HEK293 (cell line): Measurements from ENCODE around the gene FEZF1.
A peak's percentile ranks its signal among the peaks of the same experiment; 100 is the strongest.

Source experiments
- GLI4 ChIP-seq: fragments of 450-650 bp; formaldehyde crosslinking; IDR thresholded peaks from 2 replicates; pipeline ENCODE4 v1.5.1; 2016; ENCODE audit warnings: missing biosample characterization, missing genetic modification characterization
- KLF16 ChIP-seq: fragments of 450-650 bp; formaldehyde crosslinking; IDR thresholded peaks from 2 replicates; pipeline ENCODE4 v1.5.1; 2017; ENCODE audit warnings: missing biosample characterization, missing genetic modification characterization
- MEIS1 ChIP-seq: sonication (generic); formaldehyde crosslinking; IDR thresholded peaks from 2 replicates; pipeline ENCODE4 v1.8.1; 2022; ENCODE audit warnings: missing genetic modification reagents, mild to moderate bottlenecking, borderline replicate concordance
- MZF1 ChIP-seq: fragments of 450-650 bp; formaldehyde crosslinking; IDR thresholded peaks from 2 replicates; pipeline ENCODE4 v1.5.1; 2017; ENCODE audit warnings: missing biosample characterization, missing genetic modification characterization, borderline replicate concordance
- REST ChIP-seq: fragments of 450-650 bp; formaldehyde crosslinking; IDR thresholded peaks from 2 replicates; pipeline ENCODE4 v1.5.1; 2016; ENCODE audit warnings: missing biosample characterization, missing genetic modification characterization
- YY1 ChIP-seq: fragments of 450-650 bp; formaldehyde crosslinking; IDR thresholded peaks from 2 replicates; pipeline ENCODE4 v1.5.1; 2018; ENCODE audit warnings: missing biosample characterization, missing genetic modification characterization
- ZBTB10 ChIP-seq: fragments of 450-650 bp; formaldehyde crosslinking; IDR thresholded peaks from 2 replicates; pipeline ENCODE4 v1.5.1; 2016; ENCODE audit warnings: missing biosample characterization, missing genetic modification characterization
- ZBTB44 ChIP-seq: fragments of 450-650 bp; IDR thresholded peaks from 2 replicates; pipeline ENCODE4 v1.5.1; 2018; ENCODE audit warnings: missing biosample characterization, mild to moderate bottlenecking, missing genetic modification characterization
- ZBTB8A ChIP-seq: fragments of 450-650 bp; formaldehyde crosslinking; IDR thresholded peaks from 2 replicates; pipeline ENCODE4 v1.5.1; 2016; ENCODE audit warnings: missing biosample characterization, missing genetic modification characterization
- ZFP69B ChIP-seq: fragments of 450-650 bp; formaldehyde crosslinking; IDR thresholded peaks from 2 replicates; pipeline ENCODE4 v1.5.1; 2016; ENCODE audit warnings: missing biosample characterization, missing genetic modification characterization
- ZNF155 ChIP-seq: fragments of 450-650 bp; formaldehyde crosslinking; IDR thresholded peaks from 2 replicates; pipeline ENCODE4 v1.5.1; 2016; ENCODE audit warnings: missing biosample characterization, missing genetic modification characterization
- ZNF157 ChIP-seq: fragments of 450-650 bp; formaldehyde crosslinking; IDR thresholded peaks from 2 replicates; pipeline ENCODE4 v1.5.1; 2016; ENCODE audit warnings: missing biosample characterization, missing genetic modification characterization
- ZNF174 ChIP-seq: fragments of 450-650 bp; formaldehyde crosslinking; IDR thresholded peaks from 2 replicates; pipeline ENCODE4 v1.5.0; 2017; ENCODE audit warnings: missing biosample characterization, mild to moderate bottlenecking, missing genetic modification characterization
- ZNF202 ChIP-seq: fragments of 450-650 bp; formaldehyde crosslinking; IDR thresholded peaks from 2 replicates; pipeline ENCODE4 v1.5.1; 2016; ENCODE audit warnings: missing biosample characterization, missing genetic modification characterization, borderline replicate concordance
- ZNF23 ChIP-seq: fragments of 450-650 bp; formaldehyde crosslinking; IDR thresholded peaks from 2 replicates; pipeline ENCODE4 v1.5.1; 2016; ENCODE audit warnings: missing biosample characterization, missing genetic modification characterization, borderline replicate concordance
- ZNF350 ChIP-seq: fragments of 450-650 bp; formaldehyde crosslinking; IDR thresholded peaks from 2 replicates; pipeline ENCODE4 v1.5.0; 2017; ENCODE audit warnings: missing biosample characterization, mild to moderate bottlenecking, missing genetic modification characterization
- ZNF394 ChIP-seq: fragments of 450-650 bp; formaldehyde crosslinking; IDR thresholded peaks from 2 replicates; pipeline ENCODE4 v1.5.1; 2016; ENCODE audit warnings: missing biosample characterization, missing genetic modification characterization, mild to moderate bottlenecking, moderate library complexity, borderline replicate concordance
- ZNF433 ChIP-seq: fragments of 450-650 bp; formaldehyde crosslinking; IDR thresholded peaks from 2 replicates; pipeline ENCODE4 v1.5.1; 2016; ENCODE audit warnings: missing biosample characterization, missing genetic modification characterization, low read depth
- ZNF521 ChIP-seq: fragments of 450-650 bp; formaldehyde crosslinking; IDR thresholded peaks from 2 replicates; pipeline ENCODE4 v1.5.1; 2017; ENCODE audit warnings: missing biosample characterization, mild to moderate bottlenecking, missing genetic modification characterization
- ZNF544 ChIP-seq: fragments of 450-650 bp; formaldehyde crosslinking; IDR thresholded peaks from 2 replicates; pipeline ENCODE4 v1.5.0; 2017; ENCODE audit warnings: missing biosample characterization, missing genetic modification characterization
- ZNF621 ChIP-seq: fragments of 450-650 bp; formaldehyde crosslinking; IDR thresholded peaks from 2 replicates; pipeline ENCODE4 v1.5.1; 2017; ENCODE audit warnings: missing biosample characterization, missing genetic modification characterization
- TF ChIP-seq, protein P1 (sequence below): fragments of 450-650 bp; formaldehyde crosslinking; IDR thresholded peaks from 2 replicates; pipeline ENCODE4 v1.5.1; 2016; ENCODE audit warnings: missing biosample characterization, missing genetic modification characterization
- TF ChIP-seq, protein P2 (sequence below): fragments of 450-650 bp; formaldehyde crosslinking; IDR thresholded peaks from 2 replicates; pipeline ENCODE4 v1.5.1; 2016; ENCODE audit warnings: missing biosample characterization, missing genetic modification characterization, borderline replicate concordance
- TF ChIP-seq, protein P3 (sequence below): fragments of 450-650 bp; formaldehyde crosslinking; IDR thresholded peaks from 2 replicates; pipeline ENCODE4 v1.5.1; 2016; ENCODE audit warnings: missing biosample characterization, missing genetic modification characterization

FEZF1 gene

DNA sequence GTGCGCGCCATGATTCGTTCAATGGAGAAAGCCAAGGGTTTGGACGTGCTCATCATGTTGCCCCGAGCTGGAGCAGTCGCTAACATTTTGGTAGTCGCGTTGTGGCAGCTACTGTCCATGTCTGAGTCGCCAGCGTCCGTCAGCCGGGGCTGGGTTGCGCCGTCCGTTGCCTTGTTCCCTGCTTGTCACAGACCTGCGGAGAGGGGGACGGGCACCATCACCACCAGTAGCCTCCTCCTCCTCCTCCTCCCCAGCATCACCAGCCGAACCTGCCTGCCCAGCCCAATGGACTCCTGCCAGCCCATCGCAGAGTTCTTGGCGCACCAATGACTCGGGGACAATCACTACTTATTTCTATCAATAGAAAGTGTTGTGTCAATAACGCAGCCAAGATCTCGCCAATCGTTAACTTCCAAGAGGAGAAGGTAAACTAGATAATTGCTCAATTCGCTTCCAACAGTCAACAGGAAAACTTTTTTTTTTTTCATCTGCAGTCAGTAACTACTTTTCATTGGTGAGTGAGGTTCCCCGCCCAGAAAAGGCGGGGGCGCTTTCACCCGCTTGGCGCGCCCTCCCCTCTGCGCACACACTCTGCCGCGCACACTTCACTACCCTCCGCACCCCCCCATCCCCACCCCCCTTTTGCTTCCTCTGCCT, at the start of gene FEZF1 (continued):
- TF ChIP-seq REST (tag by site-specific recombination) (no peak), ZNF544 (tag by site-specific recombination) (no peak), ZNF155 (tag by site-specific recombination) (no peak), ZNF157 (tag by site-specific recombination) (no peak), MEIS1 (CRISPR knock-in tag) (no peak), ZNF23 (tag by site-specific recombination) (no peak), KLF16 (peak; percentile 38; the same call in 1 of the 2 replicates), ZNF621 (tag by site-specific recombination) (no peak), MZF1 (tag by site-specific recombination) (peak; percentile 5; the same call in 1 of the 2 replicates), YY1 (tag by site-specific recombination) (peak; percentile 64), ZBTB10 (tag by site-specific recombination) (no peak), ZNF174 (no peak), GLI4 (tag by site-specific recombination) (no peak), ZBTB8A (no peak; the same call in 1 of the 2 replicates), ZNF433 (tag by site-specific recombination) (no peak), ZNF202 (tag by site-specific recombination) (no peak), ZNF521 (tag by site-specific recombination) (no peak), ZNF394 (tag by site-specific recombination) (no peak), ZNF350 (tag by site-specific recombination) (no peak), ZBTB44 (tag by site-specific recombination) (no peak), ZFP69B (tag by site-specific recombination) (0 out of 2 replicates have a peak, but pooled peaks have one; percentile 22)
- TF ChIP-seq, protein P1, sequence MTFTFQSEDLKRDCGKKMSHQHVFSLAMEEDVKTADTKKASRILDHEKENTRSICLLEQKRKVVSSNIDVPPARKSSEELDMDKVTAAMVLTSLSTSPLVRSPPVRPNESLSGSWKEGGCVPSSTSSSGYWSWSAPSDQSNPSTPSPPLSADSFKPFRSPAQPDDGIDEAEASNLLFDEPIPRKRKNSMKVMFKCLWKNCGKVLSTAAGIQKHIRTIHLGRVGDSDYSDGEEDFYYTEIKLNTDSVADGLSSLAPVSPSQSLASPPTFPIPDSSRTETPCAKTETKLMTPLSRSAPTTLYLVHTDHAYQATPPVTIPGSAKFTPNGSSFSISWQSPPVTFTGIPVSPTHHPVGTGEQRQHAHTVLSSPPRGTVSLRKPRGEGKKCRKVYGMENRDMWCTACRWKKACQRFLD (tag by site-specific recombination), result no peak
- TF ChIP-seq, protein P2, sequence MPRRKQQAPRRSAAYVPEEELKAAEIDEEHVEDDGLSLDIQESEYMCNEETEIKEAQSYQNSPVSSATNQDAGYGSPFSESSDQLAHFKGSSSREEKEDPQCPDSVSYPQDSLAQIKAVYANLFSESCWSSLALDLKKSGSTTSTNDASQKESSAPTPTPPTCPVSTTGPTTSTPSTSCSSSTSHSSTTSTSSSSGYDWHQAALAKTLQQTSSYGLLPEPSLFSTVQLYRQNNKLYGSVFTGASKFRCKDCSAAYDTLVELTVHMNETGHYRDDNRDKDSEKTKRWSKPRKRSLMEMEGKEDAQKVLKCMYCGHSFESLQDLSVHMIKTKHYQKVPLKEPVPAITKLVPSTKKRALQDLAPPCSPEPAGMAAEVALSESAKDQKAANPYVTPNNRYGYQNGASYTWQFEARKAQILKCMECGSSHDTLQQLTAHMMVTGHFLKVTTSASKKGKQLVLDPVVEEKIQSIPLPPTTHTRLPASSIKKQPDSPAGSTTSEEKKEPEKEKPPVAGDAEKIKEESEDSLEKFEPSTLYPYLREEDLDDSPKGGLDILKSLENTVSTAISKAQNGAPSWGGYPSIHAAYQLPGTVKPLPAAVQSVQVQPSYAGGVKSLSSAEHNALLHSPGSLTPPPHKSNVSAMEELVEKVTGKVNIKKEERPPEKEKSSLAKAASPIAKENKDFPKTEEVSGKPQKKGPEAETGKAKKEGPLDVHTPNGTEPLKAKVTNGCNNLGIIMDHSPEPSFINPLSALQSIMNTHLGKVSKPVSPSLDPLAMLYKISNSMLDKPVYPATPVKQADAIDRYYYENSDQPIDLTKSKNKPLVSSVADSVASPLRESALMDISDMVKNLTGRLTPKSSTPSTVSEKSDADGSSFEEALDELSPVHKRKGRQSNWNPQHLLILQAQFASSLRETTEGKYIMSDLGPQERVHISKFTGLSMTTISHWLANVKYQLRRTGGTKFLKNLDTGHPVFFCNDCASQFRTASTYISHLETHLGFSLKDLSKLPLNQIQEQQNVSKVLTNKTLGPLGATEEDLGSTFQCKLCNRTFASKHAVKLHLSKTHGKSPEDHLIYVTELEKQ (tag by site-specific recombination), result no peak
- TF ChIP-seq, protein P3, sequence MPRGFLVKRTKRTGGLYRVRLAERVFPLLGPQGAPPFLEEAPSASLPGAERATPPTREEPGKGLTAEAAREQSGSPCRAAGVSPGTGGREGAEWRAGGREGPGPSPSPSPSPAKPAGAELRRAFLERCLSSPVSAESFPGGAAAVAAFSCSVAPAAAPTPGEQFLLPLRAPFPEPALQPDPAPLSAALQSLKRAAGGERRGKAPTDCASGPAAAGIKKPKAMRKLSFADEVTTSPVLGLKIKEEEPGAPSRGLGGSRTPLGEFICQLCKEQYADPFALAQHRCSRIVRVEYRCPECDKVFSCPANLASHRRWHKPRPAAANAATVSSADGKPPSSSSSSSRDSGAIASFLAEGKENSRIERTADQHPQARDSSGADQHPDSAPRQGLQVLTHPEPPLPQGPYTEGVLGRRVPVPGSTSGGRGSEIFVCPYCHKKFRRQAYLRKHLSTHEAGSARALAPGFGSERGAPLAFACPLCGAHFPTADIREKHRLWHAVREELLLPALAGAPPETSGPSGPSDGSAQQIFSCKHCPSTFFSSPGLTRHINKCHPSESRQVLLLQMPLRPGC (tag by site-specific recombination), result no peak
